Neural crest cell (in vitro differentiated cells): ENCODE results near the gene CBX5. TPM values are rescaled to one million over a fixed set of nuclear protein-coding genes. Genes with fewer than 3 reads are reported as not detected.

Source experiments
- DNase-seq: peaks from one replicate; pipeline ENCODE4 v3.0.0; 2021; ENCODE audit warnings: low read depth, mixed read lengths, low spot score
- H3K27ac Mint-ChIP-seq: one replicate; pipeline ENCODE4 v1.8.0; 2021; ENCODE audit warnings: mild to moderate bottlenecking, mixed read lengths; ENCODE audit not compliant: unreplicated experiment
- H3K27me3 Mint-ChIP-seq: 2 replicates; pipeline ENCODE4 v1.8.0; 2021; ENCODE audit warnings: low read depth, mild to moderate bottlenecking, mixed read lengths
- H3K36me3 Mint-ChIP-seq: 2 replicates; pipeline ENCODE4 v1.8.0; 2021; ENCODE audit warnings: low read depth, mild to moderate bottlenecking, mixed read lengths
- H3K4me1 Mint-ChIP-seq: 2 replicates; pipeline ENCODE4 v1.8.0; 2021; ENCODE audit warnings: mixed read lengths
- H3K4me3 Mint-ChIP-seq: one replicate; pipeline ENCODE4 v1.8.0; 2021; ENCODE audit warnings: mild to moderate bottlenecking, mixed read lengths
- H3K9me3 Mint-ChIP-seq: 2 replicates; pipeline ENCODE4 v1.8.0; 2021; ENCODE audit warnings: mixed read lengths
- CTCF ChIP-seq: fragments of 200-600 bp; sonication (generic); conservative IDR thresholded peaks from 2 replicates; pipeline ENCODE4 v1.5.0; 2021; ENCODE audit warnings: antibody characterized with exemption, mild to moderate bottlenecking
- total RNA-seq: library from RNA; stranded (reverse); gene quantifications from 2 replicates; pipeline ENCODE4 v1.2.1, GENCODE V29; 2021

Gene CBX5
- total RNA-seq, 1 donor from 2014 or later, result 369 TPM

- H3K9me3 Mint-ChIP-seq, result no peaks in the 10 kb centered on the region
- H3K4me3 Mint-ChIP-seq, result no peak overlapping the region
- no peak for DNase-seq
- no peaks in the 10 kb centered on the region for H3K27me3 Mint-ChIP-seq
- TF ChIP-seq CTCF, result peak; percentile 76
- H3K27ac Mint-ChIP-seq, result no peak overlapping the region
- peaks cover 30% of the 10 kb centered on the region for H3K36me3 Mint-ChIP-seq
- peaks cover 13% of the 10 kb centered on the region for H3K4me1 Mint-ChIP-seq
These were observed 28.1 kb downstream of the CBX5 start for GRCh38 chr12:54251667-54252284.

- Mint-ChIP-seq H3K4me3 (no peak overlapping the region), H3K27ac (no peak overlapping the region), H3K36me3 (peaks cover 28% of the 10 kb centered on the region), H3K4me1 (peaks cover 5% of the 10 kb centered on the region), H3K9me3 (no peaks in the 10 kb centered on the region), H3K27me3 (no peaks in the 10 kb centered on the region)
- TF ChIP-seq CTCF, result no peak
- no peak for DNase-seq
These were observed 30.4 kb downstream of the CBX5 start for GRCh38 chr12:54249489-54249888.

- peaks cover 24% of the 10 kb centered on the region for H3K36me3 Mint-ChIP-seq
- TF ChIP-seq CTCF, result no peak
- H3K4me3 Mint-ChIP-seq, result no peak overlapping the region
- no peaks in the 10 kb centered on the region for H3K9me3 Mint-ChIP-seq
- H3K27me3 Mint-ChIP-seq, result no peaks in the 10 kb centered on the region
- H3K27ac Mint-ChIP-seq, result no peak overlapping the region
- no peak for DNase-seq
- H3K4me1 Mint-ChIP-seq, result no peaks in the 10 kb centered on the region
These were observed 33.8 kb downstream of the CBX5 start for GRCh38 chr12:54246011-54246641.

GRCh38 chr12:54240971-54241588, 38.8 kb downstream of the CBX5 start:
- DNase-seq, result no peak
- Mint-ChIP-seq H3K27me3 (no peaks in the 10 kb centered on the region), H3K4me3 (no peak overlapping the region), H3K36me3 (peaks cover 16% of the 10 kb centered on the region), H3K27ac (no peak overlapping the region), H3K9me3 (no peaks in the 10 kb centered on the region), H3K4me1 (peaks cover 12% of the 10 kb centered on the region)
- TF ChIP-seq CTCF, result no peak

GRCh38 chr12:54240129-54240528, 39.8 kb downstream of the CBX5 start:
- no peak for TF ChIP-seq CTCF
- peaks cover 12% of the 10 kb centered on the region for H3K4me1 Mint-ChIP-seq
- DNase-seq, result no peak
- H3K9me3 Mint-ChIP-seq, result no peaks in the 10 kb centered on the region
- peaks cover 13% of the 10 kb centered on the region for H3K36me3 Mint-ChIP-seq
- H3K4me3 Mint-ChIP-seq, result no peak overlapping the region
- no peaks in the 10 kb centered on the region for H3K27me3 Mint-ChIP-seq
- H3K27ac Mint-ChIP-seq, result no peak overlapping the region
